Tibial artery (tissue), 4 donors: ENCODE measurements around the gene CCBE1.

Source experiments
- DNase-seq, 2 donors: peaks; one replicate each; pipeline ENCODE4 v3.0.0-alpha.2; 2019
- H3K27ac ChIP-seq, 2 donors: fragments of 200-600 bp; sonication (generic) in 1 of 2; 1 replicate in 1 of 2; 2 replicates in 1 of 2; pipeline ENCODE4 v1.5.1; 2018 to 2019; ENCODE audit warnings: mild to moderate bottlenecking in 1 of 2
- H3K27me3 ChIP-seq, 2 donors: fragments of 200-600 bp; sonication (generic) in 1 of 2; one replicate each; pipeline versions ENCODE4 v1.5.1 to v1.6.0; 2016 to 2019
- H3K36me3 ChIP-seq, 3 donors: fragments of 200-600 bp; sonication (generic) in 2 of 3; one replicate each; pipeline ENCODE4 v1.5.1; 2016 to 2019; ENCODE audit warnings: mild to moderate bottlenecking in 2 of 3
- H3K4me1 ChIP-seq, 4 donors: fragments of 200-600 bp; sonication (generic) in 2 of 4; 1 replicate in 3 of 4; 2 replicates in 1 of 4; pipeline ENCODE4 v1.5.1; 2016 to 2019
- H3K4me3 ChIP-seq, 2 donors: fragments of 200-600 bp; sonication (generic) in 1 of 2; 1 replicate in 1 of 2; 2 replicates in 1 of 2; pipeline ENCODE4 v1.5.1; 2018 to 2019; ENCODE audit warnings: mild to moderate bottlenecking in 2 of 2
- H3K9me3 ChIP-seq, 3 donors: fragments of 200-600 bp; sonication (generic) in 1 of 3; one replicate each; pipeline ENCODE4 v1.5.1; 2016 to 2019
- intact Hi-C: fragments of 100-400 bp; cut with DNase I; formaldehyde crosslinking; loops from one replicate; pipeline ENCODE4 v1.15.0; 2023; ENCODE audit warnings: low total_unique reads
- TF ChIP-seq, protein P1 (sequence below), 2 experiments: fragments of 200-600 bp in 1 of 2; fragments of 450-650 bp in 1 of 2; IDR thresholded peaks; one replicate each; pipeline ENCODE4 v1.5.1; 2017 to 2019; ENCODE audit warnings: antibody characterized with exemption in 2 of 2, mild to moderate bottlenecking in 1 of 2, moderate library complexity in 1 of 2

CCBE1 gene

DNA sequence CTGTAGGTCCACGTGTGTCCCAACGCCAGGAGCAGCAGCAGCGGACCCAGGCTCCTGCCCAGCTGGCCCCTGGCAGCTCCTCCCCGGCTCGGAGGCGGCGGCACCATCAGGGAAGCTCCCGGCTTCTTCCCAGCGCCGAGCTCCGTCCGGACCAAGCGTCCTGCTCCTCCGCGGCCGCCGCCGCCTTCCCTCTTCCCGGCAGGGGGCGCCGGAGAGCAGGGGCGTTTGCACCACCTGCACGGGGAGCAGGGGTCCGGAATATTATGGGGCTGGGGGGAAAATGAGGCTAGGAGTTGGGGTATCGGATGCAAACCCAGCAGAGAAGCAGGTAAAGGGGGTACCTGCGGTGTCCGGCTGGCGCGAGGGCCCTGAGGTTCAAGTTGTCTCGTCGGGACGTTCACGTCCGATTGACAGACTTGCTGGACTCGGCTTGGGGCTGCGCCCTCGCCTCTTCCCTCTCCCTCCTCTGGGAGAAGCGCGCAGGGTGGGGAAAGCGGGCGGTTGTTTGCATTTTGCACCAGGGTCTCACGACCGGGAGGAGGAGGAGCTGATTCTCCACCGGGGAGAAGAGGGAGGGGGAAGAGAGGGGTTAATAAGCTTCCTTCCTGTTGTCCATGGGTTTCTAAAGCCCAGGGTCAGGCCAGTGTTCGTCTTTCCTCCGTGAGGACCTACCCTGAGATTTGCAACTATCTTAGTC, at the start of gene CCBE1:
TSS of gene CCBE1 (minus strand) at position 188 of the 697 bp plus-strand sequence.
- H3K9me3 ChIP-seq, result no peaks in the 10 kb centered on the region
- intact Hi-C loops, result no loop called here

DNA sequence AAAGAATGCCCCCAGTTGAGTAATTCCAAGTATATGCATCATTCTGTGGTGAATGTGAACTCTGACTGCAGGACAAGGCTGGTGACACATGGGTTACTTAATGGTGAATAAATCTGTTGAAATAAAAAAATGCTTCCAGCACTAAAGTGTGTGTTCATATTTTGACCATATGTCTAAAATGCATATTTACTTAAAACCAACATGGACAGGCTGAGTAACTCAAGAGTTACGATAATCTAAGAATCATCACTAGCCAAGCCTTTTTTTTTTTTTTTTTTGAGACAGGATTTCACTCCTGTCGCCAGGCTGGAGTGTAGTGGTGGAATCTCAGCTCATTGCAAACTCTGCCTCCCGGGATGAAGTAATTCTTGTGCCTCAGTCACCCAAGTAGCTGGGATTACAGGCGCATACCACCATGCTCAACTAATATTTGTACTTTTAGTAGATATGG, 47.1 kb upstream of the CCBE1 start:
- Histone ChIP-seq H3K27me3 (no peaks in the 10 kb centered on the region), H3K4me1 (no peaks in the 10 kb centered on the region), H3K27ac (no peak overlapping the region), H3K9me3 (peaks cover 0 to 1% (median 0%) of the 10 kb centered on the region in 3 donors), H3K4me3 (no peak overlapping the region), H3K36me3 (no peaks in the 10 kb centered on the region)
- no peak for DNase-seq
- intact Hi-C loops, result no loop called here
- TF ChIP-seq, protein P1, sequence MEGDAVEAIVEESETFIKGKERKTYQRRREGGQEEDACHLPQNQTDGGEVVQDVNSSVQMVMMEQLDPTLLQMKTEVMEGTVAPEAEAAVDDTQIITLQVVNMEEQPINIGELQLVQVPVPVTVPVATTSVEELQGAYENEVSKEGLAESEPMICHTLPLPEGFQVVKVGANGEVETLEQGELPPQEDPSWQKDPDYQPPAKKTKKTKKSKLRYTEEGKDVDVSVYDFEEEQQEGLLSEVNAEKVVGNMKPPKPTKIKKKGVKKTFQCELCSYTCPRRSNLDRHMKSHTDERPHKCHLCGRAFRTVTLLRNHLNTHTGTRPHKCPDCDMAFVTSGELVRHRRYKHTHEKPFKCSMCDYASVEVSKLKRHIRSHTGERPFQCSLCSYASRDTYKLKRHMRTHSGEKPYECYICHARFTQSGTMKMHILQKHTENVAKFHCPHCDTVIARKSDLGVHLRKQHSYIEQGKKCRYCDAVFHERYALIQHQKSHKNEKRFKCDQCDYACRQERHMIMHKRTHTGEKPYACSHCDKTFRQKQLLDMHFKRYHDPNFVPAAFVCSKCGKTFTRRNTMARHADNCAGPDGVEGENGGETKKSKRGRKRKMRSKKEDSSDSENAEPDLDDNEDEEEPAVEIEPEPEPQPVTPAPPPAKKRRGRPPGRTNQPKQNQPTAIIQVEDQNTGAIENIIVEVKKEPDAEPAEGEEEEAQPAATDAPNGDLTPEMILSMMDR (IDR thresholded peaks at IDR 0.05), result no peak

More for the DNA sequence above, at the start of gene CCBE1:
- DNase-seq, result peak in 1 of 2 donors; percentile 71
- TF ChIP-seq, protein P1 (IDR thresholded peaks at IDR 0.05), result peak; percentile 46 to 77
- Histone ChIP-seq H3K27me3 (peaks cover 0 to 41% of the 10 kb centered on the region in 2 donors), H3K27ac (no peak within 1 kb of the TSS), H3K36me3 (no peaks in the 10 kb centered on the region), H3K4me1 (peaks cover 0 to 21% (median 19%) of the 10 kb centered on the region in 4 donors), H3K4me3 (peak within 1 kb of the TSS; percentile 17 to 48)

DNA sequence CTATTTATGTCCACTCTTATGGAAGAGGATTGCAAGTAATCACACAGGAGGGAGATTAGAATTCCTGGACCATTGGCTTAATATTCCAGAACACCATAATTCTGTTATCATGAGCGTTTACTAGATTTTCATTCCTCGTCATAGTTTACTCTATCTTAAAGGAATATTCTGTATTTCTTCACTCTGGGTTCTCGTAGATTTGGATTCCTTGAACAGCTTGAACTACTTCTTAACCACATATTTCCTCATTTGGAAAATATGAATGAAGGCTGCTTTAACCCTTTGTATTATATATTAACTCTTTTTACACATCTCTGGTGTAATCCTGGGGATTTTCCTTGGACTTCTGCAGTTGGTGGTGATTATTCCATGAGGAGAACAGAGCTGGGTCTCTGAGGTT, 46.3 kb upstream of the CCBE1 start:
- Histone ChIP-seq H3K9me3 (peaks cover 0 to 8% (median 3%) of the 10 kb centered on the region in 3 donors), H3K27me3 (no peaks in the 10 kb centered on the region), H3K4me3 (no peak overlapping the region), H3K27ac (no peak overlapping the region), H3K36me3 (no peaks in the 10 kb centered on the region), H3K4me1 (no peaks in the 10 kb centered on the region)
- TF ChIP-seq, protein P1 (IDR thresholded peaks at IDR 0.05), result no peak
- no peak for DNase-seq
- intact Hi-C loops, result no loop called here

DNA sequence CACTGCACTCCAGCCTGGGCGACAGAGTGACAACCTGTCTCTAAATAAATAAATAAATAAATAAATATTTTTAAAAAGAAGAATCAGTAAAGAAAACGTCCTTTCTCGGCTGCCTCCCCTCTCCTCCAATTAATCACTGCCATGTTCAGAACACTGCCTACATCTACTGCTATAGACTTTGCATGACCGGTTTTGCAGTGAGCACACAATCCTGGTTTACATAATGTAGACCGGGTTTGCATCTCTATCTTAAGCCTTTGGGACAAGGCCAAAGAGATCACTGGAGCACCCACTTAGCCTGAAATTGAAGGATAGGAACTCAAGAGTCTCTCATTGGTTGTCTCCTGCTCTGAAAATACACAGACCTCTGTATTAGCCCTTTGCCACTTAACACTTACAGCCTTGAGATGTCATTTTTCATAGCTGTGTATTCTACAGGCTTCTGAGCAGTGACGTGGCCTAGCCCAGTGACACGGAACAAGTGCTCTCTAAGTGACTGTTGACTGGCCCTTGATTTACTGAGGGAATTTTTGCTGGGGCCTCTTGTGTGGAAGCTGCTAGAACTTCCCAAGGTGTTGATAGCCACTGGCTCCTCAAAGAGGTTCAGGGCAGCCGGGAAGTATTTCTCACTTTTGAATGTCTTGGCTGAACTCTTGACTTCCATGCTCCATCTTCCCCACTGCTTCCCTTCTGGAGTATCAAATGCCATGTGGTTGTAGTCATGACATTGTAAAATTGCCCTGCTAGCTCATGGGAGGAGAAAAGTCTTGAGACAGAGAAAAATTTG, 45.3 kb upstream of the CCBE1 start:
- Histone ChIP-seq H3K36me3 (no peaks in the 10 kb centered on the region), H3K4me3 (no peak overlapping the region), H3K4me1 (no peaks in the 10 kb centered on the region), H3K9me3 (peaks cover 0 to 10% (median 3%) of the 10 kb centered on the region in 3 donors), H3K27me3 (no peaks in the 10 kb centered on the region), H3K27ac (no peak overlapping the region)
- no peak for DNase-seq
- TF ChIP-seq, protein P1 (IDR thresholded peaks at IDR 0.05), result no peak
- intact Hi-C loops, result no loop called here

DNA sequence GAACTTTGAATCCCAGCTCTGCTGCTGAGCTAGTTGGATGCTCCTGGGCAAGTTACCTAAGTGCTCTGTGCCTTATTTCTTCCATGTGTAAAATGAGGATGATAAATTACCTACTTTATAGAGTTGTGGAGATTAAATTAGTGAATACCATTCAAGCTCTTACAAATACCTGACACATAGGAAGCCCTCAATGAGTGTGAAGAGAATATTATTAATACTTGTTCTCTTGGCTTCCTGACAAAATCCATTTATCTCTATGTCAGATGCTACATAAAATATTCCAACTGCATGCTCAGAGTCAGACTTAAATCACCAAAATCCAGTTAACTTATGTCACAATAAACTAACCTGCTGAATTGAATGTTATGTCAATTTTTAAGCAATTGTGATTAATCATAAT, 42.9 kb upstream of the CCBE1 start:
- Histone ChIP-seq H3K27ac (no peak overlapping the region), H3K4me3 (no peak overlapping the region), H3K4me1 (no peaks in the 10 kb centered on the region), H3K27me3 (no peaks in the 10 kb centered on the region), H3K36me3 (no peaks in the 10 kb centered on the region), H3K9me3 (peaks cover 0 to 10% (median 3%) of the 10 kb centered on the region in 3 donors)
- TF ChIP-seq, protein P1 (IDR thresholded peaks at IDR 0.05), result no peak
- no peak for DNase-seq
- intact Hi-C loops, result no loop called here
